Endothelial cell of umbilical vein (primary cell): ENCODE measurements around the gene ADAMTSL3. TPM values are rescaled to one million over a fixed set of nuclear protein-coding genes. Genes with fewer than 3 reads are reported as not detected.

Experiments
- BruUV-seq: library from RNA; stranded (reverse); fragments of 400-500 nt; replicated peaks from 2 replicates; lab custom pipeline; 2021; lab: Mats Ljungman, UMichigan
- CTCF ChIA-PET: fragments of 300-600, 350-600 bp; sonication (Branson Sonifier 250); formaldehyde crosslinking; loops from one replicate; lab custom pipeline; 2021; ENCODE audit warnings: antibody characterized with exemption, inconsistent platforms; lab: Charles Lee
- POLR2A ChIA-PET: fragments of 300-600, 350-600 bp; sonication (Branson Sonifier 250); formaldehyde crosslinking; loops from one replicate; lab custom pipeline; 2021; ENCODE audit warnings: antibody characterized with exemption, inconsistent platforms; lab: Charles Lee
- DNase-seq: peaks from one replicate; pipeline ENCODE4 v3.0.0-alpha.2; 2011; ENCODE audit warnings: low read depth, low spot score
- FAIRE-seq: peaks from 2 replicates; lab custom pipeline; 2011; peaks lifted over from hg19 to GRCh38; lab: Jason Lieb, UNC
- H2AFZ ChIP-seq: 2 replicates; pipeline ENCODE4 v1.6.0; 2012; ENCODE audit warnings: low read depth, low read length, control low read depth, inconsistent platforms
- H3K27ac ChIP-seq: 2 replicates; pipeline ENCODE4 v1.5.1; 2011; ENCODE audit warnings: low read depth, mild to moderate bottlenecking, control low read depth, low read length, moderate library complexity; ENCODE audit not compliant: insufficient read depth
- H3K27me3 ChIP-seq, 2 experiments: 2 replicates each; pipeline versions ENCODE4 v1.6.0 to v1.6.1; 2011; ENCODE audit warnings: low read length in 2 of 2, mixed read lengths in 1 of 2; ENCODE audit not compliant: control insufficient read depth in 2 of 2, insufficient read depth in 2 of 2
- H3K36me3 ChIP-seq, 2 experiments: 2 replicates in 1 of 2; 3 replicates in 1 of 2; pipeline ENCODE4 v1.5.1; 2011; ENCODE audit warnings: low read length in 2 of 2, mild to moderate bottlenecking in 1 of 2, moderate library complexity in 1 of 2; ENCODE audit not compliant: control insufficient read depth in 2 of 2, insufficient read depth in 2 of 2; ENCODE audit errors: extremely low read depth in 1 of 2
- H3K4me1 ChIP-seq: 3 replicates; pipeline ENCODE4 v1.5.1; 2011; ENCODE audit warnings: mild to moderate bottlenecking, low read length; ENCODE audit not compliant: control insufficient read depth, insufficient read depth; ENCODE audit errors: extremely low read depth
- H3K4me2 ChIP-seq: 2 replicates; pipeline ENCODE4 v1.6.1; 2011; ENCODE audit warnings: low read length, control low read depth, mixed read lengths; ENCODE audit not compliant: insufficient read depth
- H3K4me3 ChIP-seq, 3 experiments: fragments of 200-600 bp in 1 of 3; sonication (generic), shearing (Covaris generic) in 1 of 3; replicated peaks in 1 of 3; 2 replicates each; pipeline ENCODE4 v1.5.1; 2011 to 2016; ENCODE audit warnings: control low read depth in 3 of 3, low read length in 3 of 3, mild to moderate bottlenecking in 2 of 3, inconsistent platforms in 1 of 3, low read depth in 1 of 3, moderate library complexity in 1 of 3; ENCODE audit not compliant: insufficient read depth in 1 of 3
- H3K79me2 ChIP-seq: 2 replicates; pipeline ENCODE4 v1.6.0; 2012; ENCODE audit warnings: low read length, inconsistent platforms; ENCODE audit not compliant: control insufficient read depth, insufficient read depth
- H3K9ac ChIP-seq: replicated peaks from 2 replicates; pipeline ENCODE3; 2011; ENCODE audit warnings: low read length, control low read depth; ENCODE audit not compliant: insufficient read depth; ENCODE audit errors: extremely low read depth
- H3K9me1 ChIP-seq: replicated peaks from 3 replicates; pipeline ENCODE4 v1.6.0; 2011; ENCODE audit warnings: mild to moderate bottlenecking, low read length; ENCODE audit not compliant: control insufficient read depth, insufficient read depth; ENCODE audit errors: extremely low read depth
- H3K9me3 ChIP-seq: replicated peaks from 2 replicates; pipeline ENCODE4 v1.5.1; 2012; ENCODE audit warnings: low read length, inconsistent platforms; ENCODE audit not compliant: control insufficient read depth, insufficient read depth
- H4K20me1 ChIP-seq: replicated peaks from 2 replicates; pipeline ENCODE3; 2011; ENCODE audit warnings: mild to moderate bottlenecking, low read length; ENCODE audit not compliant: control insufficient read depth, insufficient read depth; ENCODE audit errors: extremely low read depth
- EZH2 ChIP-seq: IDR thresholded peaks from 2 replicates; pipeline ENCODE4 v1.6.1; 2012; ENCODE audit warnings: borderline replicate concordance, low read depth, mild to moderate bottlenecking, moderate library complexity, low read length, inconsistent platforms; ENCODE audit not compliant: severe bottlenecking
- FOS ChIP-seq: IDR thresholded peaks from 2 replicates; pipeline ENCODE4 v1.6.1; 2011; ENCODE audit warnings: mild to moderate bottlenecking, low read length, moderate library complexity, borderline replicate concordance; ENCODE audit not compliant: insufficient read depth
- GATA2 ChIP-seq: IDR thresholded peaks from 2 replicates; pipeline ENCODE4 v1.7.0; 2011; ENCODE audit warnings: low read depth, mild to moderate bottlenecking, moderate library complexity, mixed read lengths, low read length; ENCODE audit not compliant: insufficient read length, insufficient read depth
- JUN ChIP-seq: IDR thresholded peaks from 2 replicates; pipeline ENCODE4 v1.6.1; 2011; ENCODE audit warnings: borderline replicate concordance, low read depth; ENCODE audit not compliant: insufficient read length, insufficient read depth
- MYC ChIP-seq: IDR thresholded peaks from one replicate; pipeline ENCODE4 v1.6.1; 2011; ENCODE audit warnings: mild to moderate bottlenecking, low read depth, low read length
- POLR2A ChIP-seq: IDR thresholded peaks from 2 replicates; pipeline ENCODE4 v1.6.1; 2012; ENCODE audit warnings: low read depth, mild to moderate bottlenecking, control low read depth, low read length
- POLR2AphosphoS5 ChIP-seq: IDR thresholded peaks from 2 replicates; pipeline ENCODE4 v1.6.1; 2012; ENCODE audit warnings: low read depth, mild to moderate bottlenecking, control low read depth, low read length, moderate library complexity; ENCODE audit not compliant: insufficient read depth
- dilution Hi-C: fragments of 300-500 bp; cut with MboI; formaldehyde crosslinking; loops from one replicate; pipeline ENCODE4 v1.15.0; 2019; ENCODE audit warnings: low sequenced_read_pairs; ENCODE audit not compliant: extremely low pct_ligation_motif_present
- intact Hi-C: fragments of 100-400 bp; cut with micrococcal nuclease; formaldehyde crosslinking; loops from one replicate; pipeline ENCODE4 v1.10.0; 2022
- polyA plus RNA-seq, 4 experiments: library from polyadenylated mRNA; depleted of rRNA in 3 of 4; stranded (reverse) in 3 of 4; unstranded in 1 of 4; fragments of >200 nt; gene quantifications; 2 replicates each; pipeline versions ENCODE4 v1.2.1 to v1.2.3, GENCODE V29; 2011 to 2012; ENCODE audit warnings: missing spikeins in 1 of 4
- total RNA-seq: library from RNA; stranded (reverse); gene quantifications from 2 replicates; pipeline ENCODE4 v1.2.3, GENCODE V29; 2021
- TF ChIP-seq, protein P1 (sequence below), 2 donors: IDR thresholded peaks; 1 replicate in 1 of 2; 2 replicates in 1 of 2; pipeline ENCODE4 v1.5.1; 2011; ENCODE audit warnings: low read length in 2 of 2, mild to moderate bottlenecking in 2 of 2, moderate library complexity in 2 of 2, control low read depth in 1 of 2, inconsistent platforms in 1 of 2, low read depth in 1 of 2; ENCODE audit not compliant: insufficient read depth in 1 of 2; ENCODE audit errors: extremely low read depth in 1 of 2
- TF ChIP-seq, protein P2 (sequence below): IDR thresholded peaks from 2 replicates; pipeline ENCODE4 v1.6.1; 2011; ENCODE audit not compliant: insufficient read depth, insufficient read length

Gene ADAMTSL3
- total and polyA plus RNA-seq, 2 donors (not counting 3 experiments of a cell fraction or from before 2014, with no cell fraction given): not detected

DNA sequence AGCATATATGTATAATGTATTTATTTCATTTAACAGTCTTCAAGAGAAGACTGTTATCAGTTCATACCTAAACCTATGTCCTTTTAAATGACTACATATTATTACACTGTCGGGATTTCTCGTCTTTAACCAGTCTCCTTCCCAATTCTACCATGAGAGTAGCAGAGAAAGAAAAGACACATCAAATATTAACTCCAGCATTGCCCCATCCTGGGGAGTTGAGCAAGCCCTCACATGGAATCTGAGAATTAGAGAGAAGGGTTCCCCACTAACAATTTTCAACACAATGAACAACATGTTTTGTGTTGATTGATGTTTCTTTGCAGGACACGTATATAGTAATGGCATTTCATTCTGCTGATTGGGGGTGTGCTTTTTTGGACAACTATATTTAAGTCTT, 257.4 kb downstream of the ADAMTSL3 start:
- no peak for FAIRE-seq
- Histone ChIP-seq H3K27me3 (no peaks in the 10 kb centered on the region), H2AFZ (no peak overlapping the region), H3K9ac (no peak overlapping the region), H4K20me1 (no peaks in the 10 kb centered on the region), H3K79me2 (no peaks in the 10 kb centered on the region), H3K4me2 (no peak overlapping the region), H3K4me3 (no peak overlapping the region), H3K4me1 (no peaks in the 10 kb centered on the region), H3K36me3 (no peaks in the 10 kb centered on the region), H3K9me3 (no peaks in the 10 kb centered on the region), H3K9me1 (no peaks in the 10 kb centered on the region), H3K27ac (no peak overlapping the region)
- no peak for DNase-seq
- dilution Hi-C loops (no loop called here), intact Hi-C loops (no loop called here)
- BruUV-seq: no TSS peak
- CTCF ChIA-PET: no interaction called here
- TF ChIP-seq MYC: no peak
- TF ChIP-seq, protein P1, sequence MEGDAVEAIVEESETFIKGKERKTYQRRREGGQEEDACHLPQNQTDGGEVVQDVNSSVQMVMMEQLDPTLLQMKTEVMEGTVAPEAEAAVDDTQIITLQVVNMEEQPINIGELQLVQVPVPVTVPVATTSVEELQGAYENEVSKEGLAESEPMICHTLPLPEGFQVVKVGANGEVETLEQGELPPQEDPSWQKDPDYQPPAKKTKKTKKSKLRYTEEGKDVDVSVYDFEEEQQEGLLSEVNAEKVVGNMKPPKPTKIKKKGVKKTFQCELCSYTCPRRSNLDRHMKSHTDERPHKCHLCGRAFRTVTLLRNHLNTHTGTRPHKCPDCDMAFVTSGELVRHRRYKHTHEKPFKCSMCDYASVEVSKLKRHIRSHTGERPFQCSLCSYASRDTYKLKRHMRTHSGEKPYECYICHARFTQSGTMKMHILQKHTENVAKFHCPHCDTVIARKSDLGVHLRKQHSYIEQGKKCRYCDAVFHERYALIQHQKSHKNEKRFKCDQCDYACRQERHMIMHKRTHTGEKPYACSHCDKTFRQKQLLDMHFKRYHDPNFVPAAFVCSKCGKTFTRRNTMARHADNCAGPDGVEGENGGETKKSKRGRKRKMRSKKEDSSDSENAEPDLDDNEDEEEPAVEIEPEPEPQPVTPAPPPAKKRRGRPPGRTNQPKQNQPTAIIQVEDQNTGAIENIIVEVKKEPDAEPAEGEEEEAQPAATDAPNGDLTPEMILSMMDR (IDR thresholded peaks at IDR 0.05; ENCODE audit: extremely low read depth in 1 of 2, insufficient read depth in 1 of 2, low read depth in 1 of 2, low read length in 2 of 2): no peak
- TF ChIP-seq FOS: no peak
- no peak for TF ChIP-seq POLR2A
- no peak for TF ChIP-seq GATA2
- no peak for TF ChIP-seq JUN
- no peak for TF ChIP-seq EZH2
- TF ChIP-seq POLR2AphosphoS5: no peak
- TF ChIP-seq, protein P2, sequence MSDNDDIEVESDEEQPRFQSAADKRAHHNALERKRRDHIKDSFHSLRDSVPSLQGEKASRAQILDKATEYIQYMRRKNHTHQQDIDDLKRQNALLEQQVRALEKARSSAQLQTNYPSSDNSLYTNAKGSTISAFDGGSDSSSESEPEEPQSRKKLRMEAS: no peak
- POLR2A ChIA-PET: no interaction called here
